ENCODE results near the gene IQCM.

Gene IQCM, protein sequence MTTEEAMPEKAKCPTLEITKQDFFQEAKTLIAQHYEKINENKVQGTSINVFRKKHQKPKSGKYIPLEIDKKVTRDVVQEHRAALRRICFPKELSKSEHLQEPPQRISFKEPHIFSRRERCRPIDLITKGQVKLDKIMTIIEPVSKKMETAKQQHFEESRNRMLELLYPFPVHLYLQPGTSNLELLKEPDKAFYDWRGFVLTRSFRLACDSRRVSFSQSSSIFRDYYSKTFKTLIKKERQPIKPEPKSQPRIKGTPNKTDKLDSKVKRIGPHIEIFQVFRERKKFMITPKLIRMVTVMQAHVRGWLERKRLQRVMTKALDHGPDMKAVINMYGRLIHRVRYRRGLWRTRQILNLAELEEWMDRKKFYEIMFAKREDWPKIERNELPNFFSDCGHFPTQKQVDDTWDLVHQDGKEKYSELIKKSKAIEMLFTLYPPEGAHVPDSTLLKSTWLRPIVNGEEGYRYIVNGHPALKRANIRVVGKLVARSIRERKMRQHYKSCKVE

GRCh38 chr4:149815743-149816142 lies at the start of gene IQCM:
Gene IQCM (minus strand): TSS chr4:149815843. CDS start chr4:149742691, 73,152 bp downstream.
- no peak for DNase-seq (ENCODE audit: low read depth in 2 of 2)

GRCh38 chr4:149857446-149857845 lies 41.8 kb upstream of the IQCM start:
- DNase-seq (ENCODE audit: low read depth in 2 of 2) = no peak

GRCh38 chr4:149845743-149846142 lies 30.1 kb upstream of the IQCM start:
- DNase-seq (ENCODE audit: low read depth in 2 of 2) = no peak

DNA sequence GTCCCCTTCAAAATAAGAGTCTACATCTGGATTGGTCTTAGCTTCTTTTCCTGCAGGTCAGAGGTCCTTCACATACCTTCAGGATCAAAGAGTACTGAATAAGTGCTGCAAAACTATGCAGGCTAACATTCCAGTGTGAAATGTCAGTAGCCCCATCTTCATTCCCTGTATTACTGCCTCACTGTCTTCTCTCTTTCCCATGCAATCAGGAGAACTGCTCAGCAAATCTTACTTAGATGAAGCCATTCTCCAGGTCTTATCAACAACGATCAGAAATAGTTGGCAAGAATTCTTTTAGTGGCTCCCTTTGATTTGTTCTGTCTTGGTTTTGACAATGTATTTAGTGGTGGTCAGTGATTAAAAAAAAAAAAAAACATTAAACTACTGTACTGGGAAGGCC lies 26.0 kb upstream of the IQCM start:
- no peak for DNase-seq (ENCODE audit: low read depth in 2 of 2)

- DNase-seq (ENCODE audit: low read depth in 2 of 2) = no peak
Observed at GRCh38 chr4:149838036-149838435, 22.4 kb upstream of the IQCM start.

DNA sequence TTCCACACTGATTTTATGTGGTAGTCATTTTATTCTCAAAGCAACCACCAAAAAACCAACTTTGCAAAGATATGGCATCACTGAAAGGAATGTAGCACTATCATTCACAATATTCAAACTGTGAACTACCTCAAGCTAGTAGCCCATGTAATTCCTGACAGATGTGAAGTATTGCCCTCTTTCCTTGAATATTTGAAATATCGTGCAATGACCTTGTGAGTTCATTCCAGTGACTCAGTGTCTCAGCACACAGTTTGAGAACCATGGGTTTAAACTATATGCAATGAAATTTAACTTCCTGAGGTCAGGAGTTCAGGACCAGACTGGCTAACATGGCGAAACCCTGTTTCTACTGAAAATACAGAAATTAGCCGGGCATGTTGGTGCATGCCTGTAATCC lies 20.9 kb upstream of the IQCM start:
- no peak for DNase-seq (ENCODE audit: low read depth in 2 of 2)

- no peak for DNase-seq (ENCODE audit: low read depth in 2 of 2)
Observed at GRCh38 chr4:149835280-149835679, 19.6 kb upstream of the IQCM start.

GRCh38 chr4:149831656-149832208 lies 16.1 kb upstream of the IQCM start:
- DNase-seq (ENCODE audit: low read depth in 2 of 2) = no peak

- DNase-seq (ENCODE audit: low read depth in 2 of 2) = no peak
Observed at GRCh38 chr4:149830823-149831222, 15.2 kb upstream of the IQCM start.

DNA sequence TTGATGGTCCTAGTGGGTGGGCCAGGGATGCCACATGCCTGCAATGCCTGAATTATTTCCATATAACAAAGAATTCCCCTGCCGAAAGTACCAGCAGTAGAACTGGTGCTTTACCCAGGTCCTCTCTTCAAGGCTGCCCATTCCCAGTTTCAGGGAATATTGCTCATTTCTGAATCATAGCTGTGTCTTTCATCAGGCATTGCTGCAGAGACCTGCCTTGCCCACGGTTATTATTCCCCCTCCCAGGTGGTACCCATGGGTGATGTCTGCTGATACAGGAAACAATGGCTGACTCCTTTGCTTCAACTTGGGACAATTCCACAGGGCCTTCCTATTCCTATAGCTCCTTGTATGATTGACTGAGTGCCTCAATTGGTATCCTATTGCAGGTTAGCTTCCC lies 9.7 kb upstream of the IQCM start:
- DNase-seq (ENCODE audit: low read depth in 2 of 2) = no peak

- DNase-seq (ENCODE audit: low read depth in 2 of 2) = no peak
Observed at GRCh38 chr4:149823769-149824221, 8.2 kb upstream of the IQCM start.

- no peak for DNase-seq (ENCODE audit: low read depth in 2 of 2)
Observed at GRCh38 chr4:149801416-149801815, 14.2 kb downstream of the IQCM start.

DNA sequence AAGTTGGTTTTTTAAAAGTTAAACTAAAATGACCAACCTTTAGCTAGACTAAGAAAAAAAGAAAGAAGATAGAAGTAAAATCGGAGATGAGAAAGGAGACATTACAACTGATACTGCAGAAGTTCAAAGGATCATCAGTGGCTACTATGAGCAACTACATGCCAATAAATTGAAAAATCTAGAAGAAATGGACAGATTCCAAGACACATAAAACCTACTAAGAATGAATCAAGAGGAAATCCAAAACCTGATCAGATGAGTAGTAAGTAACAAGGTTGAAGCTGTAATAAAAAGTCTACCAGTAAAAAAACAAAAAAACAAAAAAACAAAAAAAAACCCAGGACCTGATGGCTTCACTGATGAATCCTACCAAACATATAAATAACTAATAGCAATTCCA lies 16.1 kb downstream of the IQCM start:
- DNase-seq (ENCODE audit: low read depth in 2 of 2) = no peak

- DNase-seq (ENCODE audit: low read depth in 2 of 2) = no peak
Observed at GRCh38 chr4:149796381-149796780, 19.3 kb downstream of the IQCM start.

- DNase-seq (ENCODE audit: low read depth in 2 of 2) = no peak
Observed at GRCh38 chr4:149795256-149795655, 20.4 kb downstream of the IQCM start.

- no peak for DNase-seq (ENCODE audit: low read depth in 2 of 2)
Observed at GRCh38 chr4:149794352-149794751, 21.3 kb downstream of the IQCM start.

GRCh38 chr4:149793459-149793858 lies 22.2 kb downstream of the IQCM start:
- no peak for DNase-seq (ENCODE audit: low read depth in 2 of 2)

DNA sequence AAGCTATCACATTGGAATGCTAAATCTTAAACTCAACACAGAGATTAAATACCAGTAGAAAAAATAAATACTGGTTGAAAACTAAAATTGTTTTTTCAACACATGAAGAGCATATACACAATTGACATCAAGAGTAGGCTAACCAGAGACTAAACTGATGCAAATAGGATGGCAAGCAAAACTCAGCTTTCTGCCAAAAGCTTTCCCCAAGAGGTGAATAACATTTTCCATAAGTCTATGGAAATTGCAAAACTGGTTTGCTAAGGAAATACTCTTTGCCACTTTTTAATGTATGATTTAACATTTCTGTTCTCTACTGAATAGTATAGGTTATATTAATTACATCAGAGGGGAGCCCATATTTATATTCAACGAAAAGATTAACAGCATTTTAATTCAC lies 23.8 kb downstream of the IQCM start:
- DNase-seq (ENCODE audit: low read depth in 2 of 2) = no peak

GRCh38 chr4:149790172-149790907 lies 25.3 kb downstream of the IQCM start:
- DNase-seq (ENCODE audit: low read depth in 2 of 2) = no peak

DNA sequence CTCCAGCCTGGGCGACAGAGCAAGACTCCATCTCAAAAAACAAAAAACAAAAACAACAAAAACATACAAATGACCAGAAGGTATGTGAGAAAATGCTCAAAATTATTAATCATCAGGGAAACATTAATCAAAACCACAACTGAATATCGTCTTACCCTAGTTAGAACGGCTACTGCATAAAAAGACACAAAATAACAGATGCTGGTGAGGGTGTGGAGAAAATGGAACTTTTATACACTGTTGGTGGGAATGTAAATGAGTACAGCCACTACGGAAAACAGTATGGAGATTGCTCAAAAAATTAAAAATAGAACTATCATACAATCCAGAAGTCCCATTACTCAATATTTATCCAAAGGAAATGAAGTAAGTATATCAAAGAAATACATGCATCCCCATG lies 27.3 kb downstream of the IQCM start:
- DNase-seq (ENCODE audit: low read depth in 2 of 2) = no peak

DNA sequence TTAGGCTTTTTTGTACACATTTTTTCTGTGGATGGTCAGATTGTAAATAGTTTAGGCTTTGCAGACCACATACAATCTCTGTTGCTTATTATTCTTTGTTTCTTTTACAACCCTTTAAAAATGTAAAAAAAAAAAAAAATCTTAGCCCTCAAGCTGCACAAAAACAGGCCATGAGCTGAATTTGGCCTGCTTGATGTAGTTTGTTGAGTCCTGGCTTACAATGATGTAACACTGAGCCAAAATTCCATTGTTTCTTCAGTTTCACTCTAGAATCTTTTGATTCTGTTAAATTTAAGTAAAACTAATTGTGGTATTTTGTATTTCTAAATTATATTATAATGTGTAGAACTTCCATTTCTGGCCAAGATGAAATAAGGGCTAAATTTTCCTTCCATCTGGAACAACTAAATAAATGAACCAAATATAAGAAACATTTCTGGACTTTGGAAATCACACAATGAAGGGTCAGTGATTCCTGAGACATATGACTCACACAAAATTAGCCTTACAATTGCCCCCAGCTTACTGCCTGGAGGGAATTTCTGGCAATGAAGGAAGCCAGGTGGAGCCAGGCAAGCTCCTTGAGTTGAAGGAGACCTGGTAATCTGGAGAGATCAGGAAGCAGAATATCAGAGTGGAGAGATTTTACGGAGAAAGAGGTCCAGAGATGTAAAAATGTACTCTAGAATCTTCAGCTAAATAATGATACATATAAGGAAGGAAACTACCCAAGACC lies 29.8 kb downstream of the IQCM start:
- no peak for DNase-seq (ENCODE audit: low read depth in 2 of 2)

GRCh38 chr4:149784018-149784417 lies 31.6 kb downstream of the IQCM start:
- DNase-seq (ENCODE audit: low read depth in 2 of 2) = no peak

Data from stimulated activated CD8-positive, alpha-beta memory T cell treated with anti-CD3 and anti-CD28 coated beads, Interleukin-2, amount 100 ng/mL, for 48 hours (primary cell).